ENCODE data around the gene DUSP18.

Gene DUSP18

DNA sequence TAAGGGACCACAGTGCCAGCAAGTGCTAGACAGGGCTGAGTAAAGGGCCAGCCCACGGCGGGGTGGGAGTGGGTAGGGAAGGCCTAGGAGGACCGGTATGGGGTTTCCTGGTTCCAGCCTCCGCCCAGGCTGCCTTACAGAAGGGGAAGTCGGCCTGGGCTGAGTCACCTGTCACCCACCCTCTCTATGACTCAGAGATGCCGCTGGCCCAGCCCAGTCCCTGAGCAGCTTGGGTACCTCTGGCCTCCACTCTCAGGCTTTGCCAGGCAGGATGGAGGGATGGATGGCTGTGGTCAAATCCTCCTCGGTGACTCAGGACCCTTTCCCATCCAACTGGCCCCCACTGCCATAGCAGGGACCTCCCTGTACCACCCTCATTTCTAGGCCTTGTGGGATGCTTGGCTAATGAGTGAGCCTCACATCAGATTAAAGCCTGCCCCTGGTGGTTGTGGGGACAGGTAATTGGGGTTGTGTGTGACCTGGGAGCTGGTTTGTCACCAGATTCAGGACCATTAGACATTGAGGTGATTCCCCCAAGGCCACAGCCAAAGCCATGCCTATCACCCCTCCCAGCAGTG lies 18.2 kb downstream of the DUSP18 start:
- Histone ChIP-seq H3K9ac (ENCODE audit: insufficient read length, low read depth) (no peak overlapping the region), H3K27me3 (ENCODE audit: insufficient read depth, insufficient read length) (no peaks in the 10 kb centered on the region), H3K4me3 (ENCODE audit: insufficient read length, low read depth) (no peak overlapping the region), H3K36me3 (ENCODE audit: insufficient read depth, insufficient read length, low read length) (no peaks in the 10 kb centered on the region), H3K9me3 (ENCODE audit: insufficient read depth, low read length) (no peaks in the 10 kb centered on the region), H3K4me1 (ENCODE audit: insufficient read depth, insufficient read length) (peaks cover 5% of the 10 kb centered on the region)
- no peak for DNase-seq (ENCODE audit: low read depth, low spot score)
- TF ChIP-seq ZNF274 (IDR thresholded peaks at IDR 0.05; ENCODE audit: low read depth, low read length) (no peak), SUZ12 (IDR thresholded peaks at IDR 0.05; ENCODE audit: extremely low read depth, insufficient read depth, insufficient read length) (no peak), YY1 (IDR thresholded peaks at IDR 0.05; ENCODE audit: insufficient read depth, insufficient read length) (no peak)

DNA sequence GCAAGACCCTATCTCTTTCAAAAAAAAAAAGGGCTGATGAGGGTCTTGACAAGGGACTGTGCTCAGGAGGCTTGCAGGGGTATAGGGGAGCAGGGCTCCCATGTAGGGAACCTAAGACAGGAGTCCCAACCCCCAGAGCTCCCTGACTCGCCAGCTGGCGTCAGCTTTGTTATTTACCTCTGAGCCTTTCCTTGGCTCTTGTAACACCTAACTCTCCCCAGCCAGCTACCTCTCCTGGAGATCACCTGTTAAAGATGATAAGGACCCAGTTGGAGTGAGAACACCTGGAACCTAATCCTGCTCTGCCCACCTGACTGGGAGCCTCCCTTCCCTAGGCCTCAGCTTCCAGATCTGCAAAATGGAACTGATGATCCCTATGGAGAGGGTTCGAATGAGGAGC lies 18.9 kb downstream of the DUSP18 start:
- Histone ChIP-seq H3K4me1 (ENCODE audit: insufficient read depth, insufficient read length) (peaks cover 5% of the 10 kb centered on the region), H3K36me3 (ENCODE audit: insufficient read depth, insufficient read length, low read length) (no peaks in the 10 kb centered on the region), H3K4me3 (ENCODE audit: insufficient read length, low read depth) (no peak overlapping the region), H3K9ac (ENCODE audit: insufficient read length, low read depth) (no peak overlapping the region), H3K9me3 (ENCODE audit: insufficient read depth, low read length) (no peaks in the 10 kb centered on the region), H3K27me3 (ENCODE audit: insufficient read depth, insufficient read length) (no peaks in the 10 kb centered on the region)
- TF ChIP-seq SUZ12 (IDR thresholded peaks at IDR 0.05; ENCODE audit: extremely low read depth, insufficient read depth, insufficient read length) = no peak
- TF ChIP-seq ZNF274 (IDR thresholded peaks at IDR 0.05; ENCODE audit: low read depth, low read length) = no peak
- DNase-seq (ENCODE audit: low read depth, low spot score) = no peak

DNA sequence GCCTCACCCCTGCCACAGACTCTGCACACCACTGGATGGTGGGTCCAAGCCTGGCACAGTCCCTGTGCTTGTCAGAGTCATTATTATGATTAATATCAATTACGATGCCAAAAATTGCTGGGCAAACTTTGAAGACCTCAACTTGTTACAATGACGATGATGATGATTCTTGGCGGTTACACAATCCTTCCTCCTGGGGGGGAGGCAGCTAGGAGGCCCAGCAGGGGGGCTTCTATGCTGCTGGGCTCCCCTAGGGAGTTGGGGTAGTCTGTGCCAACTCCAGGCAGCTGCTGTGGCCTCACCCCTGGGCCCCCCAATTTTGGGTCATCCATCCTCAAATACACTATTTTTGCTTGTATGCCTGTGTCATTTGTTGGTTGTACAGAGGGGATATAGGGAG lies 20.1 kb downstream of the DUSP18 start:
- H3K9me3 ChIP-seq (ENCODE audit: insufficient read depth, low read length) = no peaks in the 10 kb centered on the region
- TF ChIP-seq ZNF274 (IDR thresholded peaks at IDR 0.05; ENCODE audit: low read depth, low read length) (no peak), YY1 (IDR thresholded peaks at IDR 0.05; ENCODE audit: insufficient read depth, insufficient read length) (no peak), SUZ12 (IDR thresholded peaks at IDR 0.05; ENCODE audit: extremely low read depth, insufficient read depth, insufficient read length) (no peak)

DNA sequence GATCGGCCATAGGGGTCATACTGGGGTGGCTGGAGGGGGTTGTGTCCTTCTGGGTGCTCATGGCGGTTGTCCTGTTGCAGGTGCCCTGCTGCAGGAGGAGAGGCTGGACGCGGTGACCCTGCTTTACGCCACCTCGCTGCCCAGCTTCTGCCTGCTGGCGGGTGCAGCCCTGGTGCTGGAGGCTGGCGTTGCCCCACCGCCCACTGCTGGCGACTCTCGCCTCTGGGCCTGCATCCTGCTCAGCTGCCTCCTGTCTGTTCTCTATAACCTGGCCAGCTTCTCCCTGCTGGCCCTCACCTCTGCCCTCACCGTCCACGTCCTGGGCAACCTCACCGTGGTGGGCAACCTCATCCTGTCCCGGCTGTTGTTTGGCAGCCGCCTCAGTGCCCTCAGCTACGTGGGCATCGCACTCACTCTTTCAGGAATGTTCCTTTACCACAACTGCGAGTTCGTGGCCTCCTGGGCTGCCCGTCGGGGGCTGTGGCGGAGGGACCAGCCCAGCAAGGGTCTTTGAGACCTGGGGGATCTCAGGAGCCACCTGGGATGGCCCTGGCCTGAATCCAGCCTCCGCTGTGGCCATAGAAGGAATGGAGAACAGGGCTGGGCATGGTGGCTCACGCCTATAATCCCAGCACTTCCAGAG lies 21.0 kb downstream of the DUSP18 start:
- TF ChIP-seq YY1 (IDR thresholded peaks at IDR 0.05; ENCODE audit: insufficient read depth, insufficient read length) (no peak), ZNF274 (IDR thresholded peaks at IDR 0.05; ENCODE audit: low read depth, low read length) (no peak), SUZ12 (IDR thresholded peaks at IDR 0.05; ENCODE audit: extremely low read depth, insufficient read depth, insufficient read length) (no peak)
- no peaks in the 10 kb centered on the region for H3K9me3 ChIP-seq (ENCODE audit: insufficient read depth, low read length)
- no peaks in the 10 kb centered on the region for H3K27me3 ChIP-seq (ENCODE audit: insufficient read depth, insufficient read length)
- DNase-seq (ENCODE audit: low read depth, low spot score) = no peak
- no peaks in the 10 kb centered on the region for H3K36me3 ChIP-seq (ENCODE audit: insufficient read depth, insufficient read length, low read length)
- no peak overlapping the region for H3K9ac ChIP-seq (ENCODE audit: insufficient read length, low read depth)
- peaks cover 5% of the 10 kb centered on the region for H3K4me1 ChIP-seq (ENCODE audit: insufficient read depth, insufficient read length)
- H3K4me3 ChIP-seq (ENCODE audit: insufficient read length, low read depth) = no peak overlapping the region

More for the DNA sequence above, 20.1 kb downstream of the DUSP18 start:
- no peak for DNase-seq (ENCODE audit: low read depth, low spot score)
- no peak overlapping the region for H3K9ac ChIP-seq (ENCODE audit: insufficient read length, low read depth)
- no peaks in the 10 kb centered on the region for H3K27me3 ChIP-seq (ENCODE audit: insufficient read depth, insufficient read length)
- H3K4me1 ChIP-seq (ENCODE audit: insufficient read depth, insufficient read length) = peaks cover 5% of the 10 kb centered on the region
- H3K4me3 ChIP-seq (ENCODE audit: insufficient read length, low read depth) = no peak overlapping the region
- no peaks in the 10 kb centered on the region for H3K36me3 ChIP-seq (ENCODE audit: insufficient read depth, insufficient read length, low read length)

DNA sequence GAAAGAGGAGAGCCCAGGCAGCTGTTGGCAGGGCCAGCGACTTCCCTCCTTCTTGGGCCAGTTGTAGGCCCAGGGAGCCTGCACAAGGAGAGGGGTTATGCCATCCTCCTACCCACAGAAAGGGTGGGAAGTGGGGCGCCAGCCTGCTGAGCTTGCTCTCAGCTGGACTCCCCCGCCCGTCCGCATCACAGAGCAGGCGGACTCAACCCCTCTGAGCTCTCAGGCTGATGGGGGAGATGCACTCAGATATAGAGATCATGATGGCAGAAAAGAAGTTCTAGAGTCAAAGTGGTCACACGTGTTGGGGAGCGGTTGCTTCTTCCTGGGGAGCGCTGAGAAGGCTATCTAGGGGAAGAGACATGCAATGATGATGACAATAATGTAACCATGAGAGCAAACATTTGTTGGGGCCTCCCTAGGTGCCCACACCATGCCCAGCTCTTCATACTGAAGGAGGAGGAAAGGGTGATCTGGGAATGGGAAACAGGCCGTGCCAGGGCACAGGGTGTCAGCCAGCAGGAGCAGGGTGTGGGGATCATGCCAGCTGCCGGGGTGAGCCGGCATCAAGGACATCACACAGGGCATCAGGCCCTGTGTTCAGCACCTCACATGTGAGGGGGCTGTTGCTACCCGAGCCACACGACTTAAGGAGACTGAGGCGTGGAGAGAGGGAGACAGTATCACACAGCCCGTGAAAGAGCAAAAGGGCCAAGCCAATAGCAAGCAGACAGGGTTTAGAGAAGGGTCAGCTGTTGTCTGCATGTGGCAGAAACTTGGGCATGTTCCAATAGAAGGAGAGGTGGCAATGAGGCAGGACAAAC lies 24.4 kb downstream of the DUSP18 start:
- Histone ChIP-seq H3K9me3 (ENCODE audit: insufficient read depth, low read length) (no peaks in the 10 kb centered on the region), H3K4me3 (ENCODE audit: insufficient read length, low read depth) (no peak overlapping the region), H3K27me3 (ENCODE audit: insufficient read depth, insufficient read length) (no peaks in the 10 kb centered on the region), H3K36me3 (ENCODE audit: insufficient read depth, insufficient read length, low read length) (no peaks in the 10 kb centered on the region), H3K9ac (ENCODE audit: insufficient read length, low read depth) (no peak overlapping the region), H3K4me1 (ENCODE audit: insufficient read depth, insufficient read length) (peaks cover 7% of the 10 kb centered on the region)
- TF ChIP-seq YY1 (IDR thresholded peaks at IDR 0.05; ENCODE audit: insufficient read depth, insufficient read length) (no peak), ZNF274 (IDR thresholded peaks at IDR 0.05; ENCODE audit: low read depth, low read length) (no peak), SUZ12 (IDR thresholded peaks at IDR 0.05; ENCODE audit: extremely low read depth, insufficient read depth, insufficient read length) (no peak)
- no peak for DNase-seq (ENCODE audit: low read depth, low spot score)

DNA sequence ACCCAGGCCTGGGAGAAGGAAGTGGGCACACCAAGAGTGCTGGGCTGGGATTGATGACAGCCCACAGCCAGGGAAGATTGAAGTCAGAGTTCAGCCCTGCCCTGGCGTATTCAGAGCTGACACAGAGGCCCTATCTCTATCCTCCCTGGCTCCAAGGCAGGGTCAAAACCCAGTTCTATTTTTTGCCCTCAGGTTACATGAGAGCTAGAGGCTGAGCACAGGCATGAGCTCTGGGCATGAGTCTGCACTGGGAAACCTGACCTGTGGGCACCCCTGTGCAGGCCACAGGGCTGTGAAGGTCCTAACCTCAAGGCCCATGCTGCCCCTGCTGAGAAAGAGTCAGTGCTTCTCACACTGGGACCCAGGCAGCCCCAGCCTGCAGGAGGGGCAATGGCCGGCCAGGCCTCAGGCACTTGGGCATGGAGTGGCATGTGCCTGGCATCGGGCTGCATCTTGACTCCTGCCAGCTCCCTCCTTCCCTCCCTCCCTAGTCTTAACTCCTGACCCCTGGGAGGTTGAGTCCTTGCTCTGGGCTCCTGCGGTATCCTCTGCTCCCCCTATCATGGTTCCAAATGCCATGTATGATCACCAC lies 26.7 kb downstream of the DUSP18 start:
- no peak for DNase-seq (ENCODE audit: low read depth, low spot score)
- no peak overlapping the region for H3K4me3 ChIP-seq (ENCODE audit: insufficient read length, low read depth)
- H3K4me1 ChIP-seq (ENCODE audit: insufficient read depth, insufficient read length) = peaks cover 8% of the 10 kb centered on the region
- H3K9ac ChIP-seq (ENCODE audit: insufficient read length, low read depth) = no peak overlapping the region
- no peaks in the 10 kb centered on the region for H3K9me3 ChIP-seq (ENCODE audit: insufficient read depth, low read length)
- no peaks in the 10 kb centered on the region for H3K27me3 ChIP-seq (ENCODE audit: insufficient read depth, insufficient read length)
- no peaks in the 10 kb centered on the region for H3K36me3 ChIP-seq (ENCODE audit: insufficient read depth, insufficient read length, low read length)
- TF ChIP-seq ZNF274 (IDR thresholded peaks at IDR 0.05; ENCODE audit: low read depth, low read length) (no peak), SUZ12 (IDR thresholded peaks at IDR 0.05; ENCODE audit: extremely low read depth, insufficient read depth, insufficient read length) (no peak), YY1 (IDR thresholded peaks at IDR 0.05; ENCODE audit: insufficient read depth, insufficient read length) (no peak)

DNA sequence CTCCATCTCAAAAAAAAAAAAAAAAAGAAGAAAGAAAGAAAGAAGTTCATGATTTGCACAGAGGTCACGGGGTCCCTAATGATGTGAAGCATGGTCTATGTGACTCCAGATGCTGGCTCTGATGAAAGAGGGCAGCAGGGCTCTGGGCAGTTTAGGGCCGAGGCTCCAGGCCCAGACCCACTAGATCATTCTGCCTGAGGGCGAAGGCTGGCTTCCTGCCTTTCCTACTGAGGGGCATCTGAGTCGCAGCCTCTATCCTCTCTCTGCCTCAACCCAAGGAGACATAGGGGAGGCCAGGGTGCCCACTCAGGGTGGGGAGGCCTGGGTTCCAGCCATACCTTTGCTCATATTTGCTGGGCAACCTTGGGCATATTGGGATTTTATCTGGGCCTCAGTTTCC lies 27.3 kb downstream of the DUSP18 start:
- no peak for DNase-seq (ENCODE audit: low read depth, low spot score)
- H3K4me3 ChIP-seq (ENCODE audit: insufficient read length, low read depth) = no peak overlapping the region
- peaks cover 8% of the 10 kb centered on the region for H3K4me1 ChIP-seq (ENCODE audit: insufficient read depth, insufficient read length)
- no peak for TF ChIP-seq ZNF274 (IDR thresholded peaks at IDR 0.05; ENCODE audit: low read depth, low read length)
- no peak for TF ChIP-seq YY1 (IDR thresholded peaks at IDR 0.05; ENCODE audit: insufficient read depth, insufficient read length)
- TF ChIP-seq SUZ12 (IDR thresholded peaks at IDR 0.05; ENCODE audit: extremely low read depth, insufficient read depth, insufficient read length) = no peak
- no peak overlapping the region for H3K9ac ChIP-seq (ENCODE audit: insufficient read length, low read depth)
- no peaks in the 10 kb centered on the region for H3K9me3 ChIP-seq (ENCODE audit: insufficient read depth, low read length)
- no peaks in the 10 kb centered on the region for H3K36me3 ChIP-seq (ENCODE audit: insufficient read depth, insufficient read length, low read length)
- no peaks in the 10 kb centered on the region for H3K27me3 ChIP-seq (ENCODE audit: insufficient read depth, insufficient read length)
